Naive B cell (primary cell): ENCODE data around the gene DDX24. TPM values are rescaled to one million over a fixed set of nuclear protein-coding genes. Genes with fewer than 3 reads are reported as not detected.
A peak's percentile ranks its signal among the peaks of the same experiment; 100 is the strongest.

ENCODE experiments used
- ATAC-seq, 2 donors: fragments of 150-1000 bp; cut with Tn5 transposase; 2 replicates each; pipeline ENCODE4 v1.10.0; 2021; ENCODE audit warnings: low read depth in 2 of 2, mild to moderate bottlenecking in 2 of 2, moderate library complexity in 2 of 2
- DNase-seq: peaks from one replicate; pipeline ENCODE4 v3.0.0; 2022
- H3K27ac Mint-ChIP-seq, 6 donors: one replicate each; pipeline ENCODE4 v1.8.0; 2020 to 2022; ENCODE audit warnings: mild to moderate bottlenecking in 6 of 6, mixed read lengths in 6 of 6, moderate library complexity in 5 of 6, inconsistent platforms in 2 of 6
- H3K27me3 Mint-ChIP-seq, 3 donors: one replicate each; pipeline ENCODE4 v1.8.0; 2021 to 2022; ENCODE audit warnings: mixed read lengths in 3 of 3, mild to moderate bottlenecking in 1 of 3
- H3K36me3 Mint-ChIP-seq, 2 donors: one replicate each; pipeline ENCODE4 v1.8.0; 2020 to 2022; ENCODE audit warnings: mixed read lengths in 2 of 2, inconsistent platforms in 1 of 2, mild to moderate bottlenecking in 1 of 2
- H3K4me1 Mint-ChIP-seq, 3 donors: one replicate each; pipeline ENCODE4 v1.8.0; 2020 to 2022; ENCODE audit warnings: mixed read lengths in 3 of 3, inconsistent platforms in 1 of 3, mild to moderate bottlenecking in 1 of 3, moderate library complexity in 1 of 3
- H3K4me3 Mint-ChIP-seq, 8 donors: one replicate each; pipeline ENCODE4 v1.8.0; 2020 to 2022; ENCODE audit warnings: mild to moderate bottlenecking in 8 of 8, mixed read lengths in 8 of 8, moderate library complexity in 8 of 8, inconsistent platforms in 2 of 8
- H3K9me3 Mint-ChIP-seq, 7 donors: one replicate each; pipeline ENCODE4 v1.8.0; 2020 to 2022; ENCODE audit warnings: mixed read lengths in 7 of 7, mild to moderate bottlenecking in 5 of 7, inconsistent platforms in 2 of 7, moderate library complexity in 1 of 7
- polyA plus RNA-seq, 6 donors: library from polyadenylated mRNA; unstranded; fragments of 300-500 nt; fragmentation: Illumina TruSeq; gene quantifications; one replicate each; pipeline ENCODE4 v1.2.3, GENCODE V29; 2021; ENCODE audit warnings: low read depth in 6 of 6

DDX24 gene
- polyA plus RNA-seq, 6 donors from 2014 or later: 90.3 to 213 (median 177) TPM

GRCh38 chr14:94027566-94028449 is 53.2 kb downstream of the DDX24 start:
- Mint-ChIP-seq H3K4me1 (peaks cover 5 to 11% (median 9%) of the 10 kb centered on the region in 3 donors), H3K27ac (peak overlapping the region in 2 of 6 donors; percentile 4 to 65), H3K9me3 (no peaks in the 10 kb centered on the region), H3K36me3 (no peaks in the 10 kb centered on the region), H3K4me3 (peak overlapping the region; percentile 21 to 76 (median 66)), H3K27me3 (peaks cover 21 to 49% (median 31%) of the 10 kb centered on the region in 3 donors)
- no peak for DNase-seq
- ATAC-seq: no peak

GRCh38 chr14:94026889-94027469 is 54.0 kb downstream of the DDX24 start:
- Mint-ChIP-seq H3K4me1 (peaks cover 5 to 11% (median 9%) of the 10 kb centered on the region in 3 donors), H3K27me3 (peaks cover 21 to 57% (median 39%) of the 10 kb centered on the region in 3 donors), H3K4me3 (peak overlapping the region; percentile 21 to 80 (median 72)), H3K36me3 (no peaks in the 10 kb centered on the region), H3K9me3 (no peaks in the 10 kb centered on the region), H3K27ac (no peak overlapping the region)
- DNase-seq (no peak), ATAC-seq (no peak)

GRCh38 chr14:94026173-94026888 is 54.7 kb downstream of the DDX24 start, which contains the start of gene OTUB2:
OTUB2 (plus strand) TSS chr14:94026340; CDS start chr14:94026538, 198 bp downstream.
- Mint-ChIP-seq H3K4me1 (peaks cover 5 to 11% (median 9%) of the 10 kb centered on the region in 3 donors), H3K36me3 (no peaks in the 10 kb centered on the region), H3K27ac (peak within 1 kb of the TSS in 1 of 6 donors; percentile 23), H3K4me3 (peak within 1 kb of the TSS; percentile 68 to 91 (median 84)), H3K9me3 (no peaks in the 10 kb centered on the region), H3K27me3 (peaks cover 21 to 61% (median 42%) of the 10 kb centered on the region in 3 donors)
- peak; percentile 100 for ATAC-seq
- DNase-seq: peak; percentile 93

DNA sequence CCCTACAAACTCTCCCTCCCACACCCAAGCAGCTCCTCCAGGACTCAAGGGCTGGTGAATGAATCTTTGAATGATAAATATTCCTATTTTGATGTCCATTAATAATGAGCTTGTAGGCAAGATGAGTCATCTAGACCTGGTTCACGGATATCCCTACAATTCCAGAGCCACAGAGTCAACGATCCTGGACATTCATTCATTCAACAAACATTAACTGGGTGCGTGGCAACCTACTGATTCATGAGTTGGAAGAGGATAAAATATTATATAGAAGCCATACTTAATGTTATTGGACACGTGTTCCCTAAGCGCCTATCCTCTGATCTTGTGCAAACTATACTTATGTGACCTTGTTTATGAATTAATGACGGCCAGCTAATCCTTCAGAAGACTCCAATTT is 55.3 kb downstream of the DDX24 start:
- Mint-ChIP-seq H3K4me1 (peaks cover 5 to 11% (median 9%) of the 10 kb centered on the region in 3 donors), H3K27me3 (peaks cover 21 to 67% (median 48%) of the 10 kb centered on the region in 3 donors), H3K9me3 (no peaks in the 10 kb centered on the region), H3K27ac (peak overlapping the region in 1 of 6 donors; percentile 23), H3K36me3 (no peaks in the 10 kb centered on the region), H3K4me3 (peak overlapping the region; percentile 68 to 91 (median 84))
- ATAC-seq (no peak), DNase-seq (no peak)

- peaks cover 17 to 66% (median 51%) of the 10 kb centered on the region in 3 donors for H3K27me3 Mint-ChIP-seq
- H3K36me3 Mint-ChIP-seq: no peaks in the 10 kb centered on the region
- H3K4me3 Mint-ChIP-seq: peak overlapping the region in 1 of 8 donors; percentile 5
- ATAC-seq: no peak
- no peak for DNase-seq
- peaks cover 5 to 11% (median 9%) of the 10 kb centered on the region in 3 donors for H3K4me1 Mint-ChIP-seq
- H3K27ac Mint-ChIP-seq: no peak overlapping the region
- H3K9me3 Mint-ChIP-seq: no peaks in the 10 kb centered on the region
Measured at GRCh38 chr14:94024549-94024948, 56.5 kb downstream of the DDX24 start.

- ATAC-seq: no peak
- peaks cover 20 to 71% (median 59%) of the 10 kb centered on the region in 3 donors for H3K27me3 Mint-ChIP-seq
- peak overlapping the region in 1 of 6 donors; percentile 72 for H3K27ac Mint-ChIP-seq
- H3K9me3 Mint-ChIP-seq: no peaks in the 10 kb centered on the region
- no peak for DNase-seq
- peaks cover 5 to 6% (median 5%) of the 10 kb centered on the region in 3 donors for H3K4me1 Mint-ChIP-seq
- H3K4me3 Mint-ChIP-seq: no peak overlapping the region
- no peaks in the 10 kb centered on the region for H3K36me3 Mint-ChIP-seq
Measured at GRCh38 chr14:94022532-94023411, 58.2 kb downstream of the DDX24 start.

GRCh38 chr14:94021416-94022157 is 59.4 kb downstream of the DDX24 start:
- DNase-seq: no peak
- no peak for ATAC-seq
- peaks cover 28 to 77% (median 69%) of the 10 kb centered on the region in 3 donors for H3K27me3 Mint-ChIP-seq
- no peak overlapping the region for H3K4me3 Mint-ChIP-seq
- H3K36me3 Mint-ChIP-seq: no peaks in the 10 kb centered on the region
- H3K27ac Mint-ChIP-seq: no peak overlapping the region
- no peaks in the 10 kb centered on the region for H3K9me3 Mint-ChIP-seq
- H3K4me1 Mint-ChIP-seq: peaks cover 5 to 6% (median 5%) of the 10 kb centered on the region in 3 donors

GRCh38 chr14:94021001-94021400 is 60.0 kb downstream of the DDX24 start:
- Mint-ChIP-seq H3K36me3 (no peaks in the 10 kb centered on the region), H3K4me3 (no peak overlapping the region), H3K27ac (peak overlapping the region in 1 of 6 donors; percentile 1), H3K27me3 (peaks cover 25 to 77% (median 72%) of the 10 kb centered on the region in 3 donors), H3K4me1 (peaks cover 3 to 5% (median 3%) of the 10 kb centered on the region in 3 donors), H3K9me3 (peaks cover 0 to under 1% (median 0%) of the 10 kb centered on the region in 7 donors)
- DNase-seq (no peak), ATAC-seq (no peak)

- Mint-ChIP-seq H3K4me1 (no peaks in the 10 kb centered on the region), H3K36me3 (no peaks in the 10 kb centered on the region), H3K27ac (no peak overlapping the region), H3K27me3 (peaks cover 23 to 75% (median 72%) of the 10 kb centered on the region in 3 donors), H3K9me3 (peaks cover 0 to 2% (median 0%) of the 10 kb centered on the region in 7 donors), H3K4me3 (no peak overlapping the region)
- no peak for ATAC-seq
- DNase-seq: no peak
Measured at GRCh38 chr14:94020267-94020666, 60.7 kb downstream of the DDX24 start.

DNA sequence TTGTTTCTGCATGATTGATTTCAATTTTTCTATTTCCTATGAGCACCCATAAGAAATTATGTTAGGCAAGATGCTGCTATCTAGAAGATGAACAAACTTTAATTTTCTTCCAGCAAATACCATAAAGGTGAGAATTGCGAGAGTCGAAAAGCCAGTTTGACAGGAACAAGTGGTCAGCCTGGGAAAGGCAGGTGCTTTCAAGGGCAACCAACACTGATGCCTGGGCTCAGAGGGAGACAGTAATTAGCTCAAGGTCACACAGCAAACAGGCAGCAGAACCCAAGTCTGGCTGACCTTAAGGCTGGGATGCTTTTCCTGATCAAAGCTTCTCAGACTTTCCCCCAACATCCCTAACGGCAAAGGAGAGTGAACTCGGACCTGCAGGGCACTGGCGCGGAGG is 61.7 kb downstream of the DDX24 start:
- DNase-seq (no peak), ATAC-seq (no peak)
- Mint-ChIP-seq H3K27ac (no peak overlapping the region), H3K9me3 (peaks cover 0 to 2% (median 0%) of the 10 kb centered on the region in 7 donors), H3K4me3 (no peak overlapping the region), H3K36me3 (no peaks in the 10 kb centered on the region), H3K4me1 (no peaks in the 10 kb centered on the region), H3K27me3 (peaks cover 21 to 72% (median 72%) of the 10 kb centered on the region in 3 donors)

DNA sequence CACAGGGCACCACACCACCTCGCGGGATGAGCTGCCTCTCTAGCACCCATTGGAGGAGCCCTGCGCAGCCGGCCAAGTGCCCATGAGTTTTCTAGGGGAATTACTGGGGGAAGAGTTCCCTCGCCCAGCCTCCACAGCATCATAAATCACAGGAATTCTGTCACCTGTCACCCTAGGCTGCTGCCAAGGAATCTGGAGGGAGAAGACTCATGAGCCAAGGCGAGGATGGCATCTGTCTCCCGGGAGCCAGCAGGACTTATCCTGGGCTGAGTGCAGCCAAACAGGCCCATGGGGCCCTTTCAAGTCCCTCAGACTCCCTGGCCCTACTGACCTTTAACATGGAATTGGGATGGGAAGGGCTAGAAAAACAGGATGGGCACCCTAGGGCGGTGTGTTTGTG is 62.7 kb downstream of the DDX24 start:
- no peak overlapping the region for H3K27ac Mint-ChIP-seq
- peak overlapping the region in 1 of 8 donors; percentile 70 for H3K4me3 Mint-ChIP-seq
- ATAC-seq: no peak

More for the DNA sequence above, 62.7 kb downstream of the DDX24 start:
- no peaks in the 10 kb centered on the region for H3K4me1 Mint-ChIP-seq
- peaks cover 0 to 2% (median 0%) of the 10 kb centered on the region in 7 donors for H3K9me3 Mint-ChIP-seq
- H3K36me3 Mint-ChIP-seq: no peaks in the 10 kb centered on the region
- no peak for DNase-seq
- peaks cover 16 to 68% (median 63%) of the 10 kb centered on the region in 3 donors for H3K27me3 Mint-ChIP-seq
